Liver (tissue), 9 donors: ENCODE measurements around the gene C12orf57. TPM values are rescaled to one million over a fixed set of nuclear protein-coding genes. Genes with fewer than 3 reads are reported as not detected.

Experiments used
- DNase-seq: peaks from one replicate; pipeline ENCODE4 v3.0.0-alpha.2; 2017; ENCODE audit warnings: low spot score
- H3K27ac ChIP-seq, 2 donors: one replicate each; pipeline ENCODE4 v1.7.0; 2013; ENCODE audit warnings: inconsistent platforms in 2 of 2, low read length in 2 of 2, control low read depth in 1 of 2, low read depth in 1 of 2, mild to moderate bottlenecking in 1 of 2
- H3K27me3 ChIP-seq, 4 donors: one replicate each; pipeline versions ENCODE4 v1.6.1 to v1.7.0; 2013; ENCODE audit warnings: low read length in 3 of 4, inconsistent platforms in 1 of 4, mild to moderate bottlenecking in 1 of 4, moderate library complexity in 1 of 4; ENCODE audit not compliant: control insufficient read depth in 4 of 4, insufficient read depth in 4 of 4
- H3K36me3 ChIP-seq, 4 donors: one replicate each; pipeline versions ENCODE4 v1.6.1 to v1.7.0; 2013; ENCODE audit warnings: low read length in 3 of 4, mild to moderate bottlenecking in 3 of 4, low read depth in 1 of 4, moderate library complexity in 1 of 4; ENCODE audit not compliant: control insufficient read depth in 4 of 4, insufficient read depth in 3 of 4
- H3K4me1 ChIP-seq, 4 donors: one replicate each; pipeline versions ENCODE4 v1.6.1 to v1.7.0; 2013; ENCODE audit warnings: low read length in 3 of 4, mild to moderate bottlenecking in 3 of 4, moderate library complexity in 1 of 4; ENCODE audit not compliant: control insufficient read depth in 4 of 4, insufficient read depth in 4 of 4
- H3K4me3 ChIP-seq, 3 donors: one replicate each; pipeline versions ENCODE4 v1.6.1 to v1.7.0; 2013; ENCODE audit warnings: low read length in 3 of 3, control low read depth in 1 of 3, low read depth in 1 of 3, mild to moderate bottlenecking in 1 of 3
- H3K9ac ChIP-seq, 2 donors: one replicate each; pipeline ENCODE4 v1.7.0; 2013; ENCODE audit warnings: low read length in 2 of 2, mild to moderate bottlenecking in 2 of 2, moderate library complexity in 2 of 2, control low read depth in 1 of 2, low read depth in 1 of 2
- H3K9me3 ChIP-seq, 4 donors: one replicate each; pipeline versions ENCODE4 v1.6.1 to v1.7.0; 2013; ENCODE audit warnings: low read length in 3 of 4; ENCODE audit not compliant: control insufficient read depth in 4 of 4
- EGR1 ChIP-seq, 2 donors: IDR thresholded peaks; 2 replicates each; pipeline ENCODE4 v1.6.1; 2016 to 2018; ENCODE audit warnings: antibody characterized with exemption in 2 of 2, low read depth in 2 of 2
- FOXA1 ChIP-seq: IDR thresholded peaks from 2 replicates; pipeline ENCODE4 v1.6.1; 2016; ENCODE audit warnings: antibody characterized with exemption
- FOXA2 ChIP-seq: IDR thresholded peaks from 2 replicates; pipeline ENCODE4 v1.6.1; 2016; ENCODE audit warnings: antibody characterized with exemption
- GABPA ChIP-seq, 2 donors: IDR thresholded peaks in 1 of 2; conservative IDR thresholded peaks in 1 of 2; 2 replicates each; pipeline ENCODE4 v1.6.1; 2016; ENCODE audit warnings: antibody characterized with exemption in 2 of 2, mild to moderate bottlenecking in 1 of 2, moderate library complexity in 1 of 2
- HNF4A ChIP-seq, 2 donors: conservative IDR thresholded peaks; 2 replicates each; pipeline ENCODE4 v1.6.1; 2016; ENCODE audit warnings: antibody characterized with exemption in 2 of 2, mild to moderate bottlenecking in 2 of 2
- RAD21 ChIP-seq, 2 donors: IDR thresholded peaks; 2 replicates each; pipeline ENCODE4 v1.6.1; 2016; ENCODE audit warnings: antibody characterized with exemption in 2 of 2, mild to moderate bottlenecking in 2 of 2
- RXRA ChIP-seq, 2 donors: IDR thresholded peaks; 2 replicates each; pipeline ENCODE4 v1.6.1; 2017 to 2018; ENCODE audit warnings: antibody characterized with exemption in 2 of 2, mild to moderate bottlenecking in 1 of 2
- SP1 ChIP-seq: IDR thresholded peaks from 2 replicates; pipeline ENCODE4 v1.6.1; 2018; ENCODE audit warnings: antibody characterized with exemption, mild to moderate bottlenecking
- TAF1 ChIP-seq: conservative IDR thresholded peaks from 2 replicates; pipeline ENCODE4 v1.6.1; 2016; ENCODE audit warnings: antibody characterized with exemption, mild to moderate bottlenecking
- YY1 ChIP-seq: IDR thresholded peaks from 2 replicates; pipeline ENCODE4 v1.6.1; 2016; ENCODE audit warnings: antibody characterized with exemption, mild to moderate bottlenecking
- WGBS: extraction: QIAGEN DNeasy Blood & Tissue Kit; methylation state at CpG from one replicate; pipeline ENCODE4 v1.1.7; 2013; 5-methylcytosine and 5-hydroxymethylcytosine counted together
- polyA plus RNA-seq, 2 donors: library from polyadenylated mRNA; stranded (reverse) in 1 of 2; unstranded in 1 of 2; fragments of 200-250 nt in 1 of 2; fragments of >200 nt in 1 of 2; fragmentation: Nextera tagmentation in 1 of 2; extraction: Ambion mirVana in 1 of 2; gene quantifications; one replicate each; pipeline versions ENCODE4 v1.2.1 to v1.2.3, GENCODE V29; 2013 to 2015
- total RNA-seq, 2 donors: library from RNA; depleted of rRNA; stranded (reverse); fragments of >200 nt; gene quantifications; one replicate each; pipeline ENCODE4 v1.2.3, GENCODE V29; 2014
- TF ChIP-seq, protein P1 (sequence below): IDR thresholded peaks from 2 replicates; pipeline ENCODE4 v1.6.1; 2016; ENCODE audit warnings: antibody characterized with exemption, mild to moderate bottlenecking
- TF ChIP-seq, protein P2 (sequence below): IDR thresholded peaks from 2 replicates; pipeline ENCODE4 v1.6.1; 2016; ENCODE audit warnings: antibody characterized with exemption
- TF ChIP-seq, protein P3 (sequence below): IDR thresholded peaks from 2 replicates; pipeline ENCODE4 v1.6.1; 2016; ENCODE audit warnings: antibody characterized with exemption
- TF ChIP-seq, protein P4 (sequence below): IDR thresholded peaks from 2 replicates; pipeline ENCODE4 v1.6.1; 2016; ENCODE audit warnings: antibody characterized with exemption
- donor health status: healthy.
- donor health status: healthy.
- donor health status: healthy.
- donor health status: healthy.
- donor health status: healthy.

Gene C12orf57
- total and polyA plus RNA-seq, 4 donors: 49.2 to 193 (median 65.7) TPM

DNA sequence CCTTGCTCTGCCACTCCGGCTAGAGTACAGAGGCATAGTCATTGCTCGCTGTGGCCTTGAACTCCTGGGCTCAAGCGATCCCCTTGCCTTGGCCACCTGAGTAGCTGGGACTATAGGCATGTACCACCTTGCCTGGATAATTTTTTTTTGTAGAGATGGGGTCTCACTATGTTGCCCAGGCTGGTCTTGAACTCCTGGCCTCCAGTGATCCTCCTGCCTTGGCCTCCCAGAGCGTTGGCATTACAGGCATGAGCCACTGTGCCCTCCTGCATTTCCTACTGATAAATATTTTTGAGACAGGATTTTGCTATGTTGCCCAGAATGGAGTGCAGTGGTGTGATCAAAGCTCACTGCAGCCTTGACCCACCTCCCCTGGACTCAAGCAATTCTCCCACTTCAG, 36.3 kb downstream of the C12orf57 start:
- TF ChIP-seq EGR1 (IDR thresholded peaks at IDR 0.05; ENCODE audit: low read depth in 2 of 2): no peak
- no peak overlapping the region for H3K4me3 ChIP-seq
- no peaks in the 10 kb centered on the region for H3K9me3 ChIP-seq
- H3K27me3 ChIP-seq: no peaks in the 10 kb centered on the region
- H3K27ac ChIP-seq: no peak overlapping the region
- 98% methylated on average over 4 of the region's 4 CpGs for WGBS
- peaks cover 4 to 28% (median 25%) of the 10 kb centered on the region in 4 donors for H3K4me1 ChIP-seq
- no peak for DNase-seq
- H3K9ac ChIP-seq: no peak overlapping the region
- H3K36me3 ChIP-seq: peaks cover 2 to 71% (median 58%) of the 10 kb centered on the region in 4 donors

DNA sequence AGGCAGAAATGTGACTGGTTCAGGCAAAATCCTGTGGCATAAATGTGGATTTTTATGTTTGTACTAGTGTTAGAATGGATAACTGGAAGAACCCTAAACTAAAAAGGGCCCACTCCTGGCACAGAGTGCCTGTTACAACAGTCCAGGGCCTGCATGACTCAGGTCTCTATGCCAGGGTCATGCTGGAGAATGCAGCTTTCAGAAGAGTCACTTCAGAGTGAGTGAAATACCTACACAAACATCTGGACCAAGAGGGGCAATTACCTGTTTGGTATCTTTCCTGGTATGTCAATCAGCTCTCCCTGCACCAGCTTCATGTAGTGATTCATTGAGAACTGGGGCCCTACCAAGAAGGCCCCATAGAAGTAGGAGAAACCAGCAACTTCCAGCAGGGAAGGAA, 36.9 kb downstream of the C12orf57 start:
- Histone ChIP-seq H3K27me3 (no peaks in the 10 kb centered on the region), H3K9me3 (no peaks in the 10 kb centered on the region), H3K4me3 (no peak overlapping the region), H3K4me1 (peaks cover 4 to 28% (median 25%) of the 10 kb centered on the region in 4 donors), H3K36me3 (peaks cover 2 to 65% (median 51%) of the 10 kb centered on the region in 4 donors), H3K9ac (peak overlapping the region in 1 of 2 donors; percentile 12), H3K27ac (peak overlapping the region; percentile 74 to 78)
- no peak for DNase-seq
- TF ChIP-seq, protein P1, sequence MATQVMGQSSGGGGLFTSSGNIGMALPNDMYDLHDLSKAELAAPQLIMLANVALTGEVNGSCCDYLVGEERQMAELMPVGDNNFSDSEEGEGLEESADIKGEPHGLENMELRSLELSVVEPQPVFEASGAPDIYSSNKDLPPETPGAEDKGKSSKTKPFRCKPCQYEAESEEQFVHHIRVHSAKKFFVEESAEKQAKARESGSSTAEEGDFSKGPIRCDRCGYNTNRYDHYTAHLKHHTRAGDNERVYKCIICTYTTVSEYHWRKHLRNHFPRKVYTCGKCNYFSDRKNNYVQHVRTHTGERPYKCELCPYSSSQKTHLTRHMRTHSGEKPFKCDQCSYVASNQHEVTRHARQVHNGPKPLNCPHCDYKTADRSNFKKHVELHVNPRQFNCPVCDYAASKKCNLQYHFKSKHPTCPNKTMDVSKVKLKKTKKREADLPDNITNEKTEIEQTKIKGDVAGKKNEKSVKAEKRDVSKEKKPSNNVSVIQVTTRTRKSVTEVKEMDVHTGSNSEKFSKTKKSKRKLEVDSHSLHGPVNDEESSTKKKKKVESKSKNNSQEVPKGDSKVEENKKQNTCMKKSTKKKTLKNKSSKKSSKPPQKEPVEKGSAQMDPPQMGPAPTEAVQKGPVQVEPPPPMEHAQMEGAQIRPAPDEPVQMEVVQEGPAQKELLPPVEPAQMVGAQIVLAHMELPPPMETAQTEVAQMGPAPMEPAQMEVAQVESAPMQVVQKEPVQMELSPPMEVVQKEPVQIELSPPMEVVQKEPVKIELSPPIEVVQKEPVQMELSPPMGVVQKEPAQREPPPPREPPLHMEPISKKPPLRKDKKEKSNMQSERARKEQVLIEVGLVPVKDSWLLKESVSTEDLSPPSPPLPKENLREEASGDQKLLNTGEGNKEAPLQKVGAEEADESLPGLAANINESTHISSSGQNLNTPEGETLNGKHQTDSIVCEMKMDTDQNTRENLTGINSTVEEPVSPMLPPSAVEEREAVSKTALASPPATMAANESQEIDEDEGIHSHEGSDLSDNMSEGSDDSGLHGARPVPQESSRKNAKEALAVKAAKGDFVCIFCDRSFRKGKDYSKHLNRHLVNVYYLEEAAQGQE: no peak
- TF ChIP-seq FOXA2 (no peak), SP1 (no peak), TAF1 (no peak), RXRA (IDR thresholded peaks at IDR 0.05) (no peak), YY1 (no peak), RAD21 (IDR thresholded peaks at IDR 0.05) (no peak)
- TF ChIP-seq, protein P2, sequence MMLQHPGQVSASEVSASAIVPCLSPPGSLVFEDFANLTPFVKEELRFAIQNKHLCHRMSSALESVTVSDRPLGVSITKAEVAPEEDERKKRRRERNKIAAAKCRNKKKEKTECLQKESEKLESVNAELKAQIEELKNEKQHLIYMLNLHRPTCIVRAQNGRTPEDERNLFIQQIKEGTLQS: no peak

DNA sequence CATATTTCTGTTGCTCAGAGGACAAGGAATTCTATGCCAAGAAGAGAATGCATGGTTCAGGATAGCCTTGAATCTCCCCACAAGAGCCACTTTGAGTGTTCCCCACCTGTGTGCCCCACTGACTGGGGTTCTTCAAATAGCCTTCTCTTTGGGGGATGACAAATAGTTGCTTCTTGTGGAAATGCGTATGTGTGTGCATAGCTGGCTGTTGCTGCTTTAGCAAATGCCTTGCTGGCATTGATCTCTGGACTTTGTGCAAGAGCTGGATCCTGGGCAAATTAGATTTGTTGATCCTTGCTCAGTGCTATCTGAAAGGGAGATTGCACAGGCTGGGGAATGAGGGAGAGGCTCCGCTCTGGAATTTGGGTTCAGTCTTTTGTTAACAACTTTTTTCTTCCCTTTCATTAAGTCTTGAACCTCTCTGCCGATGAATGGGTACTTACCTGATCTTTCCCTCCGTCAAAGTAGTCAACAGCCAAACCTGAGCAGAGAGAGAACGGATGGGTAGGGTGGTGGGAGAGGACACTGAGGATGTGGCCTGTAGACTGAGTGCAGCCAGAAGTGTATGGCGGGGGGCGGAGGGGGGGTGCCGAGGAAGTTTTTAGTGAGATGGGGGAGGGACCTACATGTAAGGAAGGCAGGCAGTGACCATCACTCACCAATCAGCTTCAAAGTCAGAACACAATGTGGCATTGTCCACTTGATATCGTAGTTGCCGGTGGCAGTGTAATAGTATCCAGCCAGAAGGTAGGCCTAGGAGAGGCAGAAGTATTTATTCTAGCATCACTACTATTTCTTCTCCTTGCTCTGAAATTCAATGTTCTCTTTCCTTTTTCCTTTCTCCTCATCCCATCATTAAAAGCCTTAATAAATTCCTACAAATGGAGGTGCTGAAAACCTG, 37.6 kb downstream of the C12orf57 start:
- Histone ChIP-seq H3K4me3 (no peak overlapping the region), H3K4me1 (peaks cover 4 to 28% (median 25%) of the 10 kb centered on the region in 4 donors), H3K9ac (peak overlapping the region in 1 of 2 donors; percentile 12), H3K27ac (peak overlapping the region; percentile 74 to 78), H3K9me3 (no peaks in the 10 kb centered on the region), H3K27me3 (no peaks in the 10 kb centered on the region), H3K36me3 (peaks cover 2 to 59% (median 47%) of the 10 kb centered on the region in 4 donors)
- DNase-seq: no peak
- 62% methylated on average over 10 of the region's 10 CpGs for WGBS
- peak; percentile 73 to 79 for TF ChIP-seq RXRA (IDR thresholded peaks at IDR 0.05)
- TF ChIP-seq TAF1: peak; percentile 21
- TF ChIP-seq, protein P1: peak; percentile 77
- TF ChIP-seq, protein P2: no peak
- TF ChIP-seq FOXA1: peak; percentile 33
- TF ChIP-seq, protein P3, sequence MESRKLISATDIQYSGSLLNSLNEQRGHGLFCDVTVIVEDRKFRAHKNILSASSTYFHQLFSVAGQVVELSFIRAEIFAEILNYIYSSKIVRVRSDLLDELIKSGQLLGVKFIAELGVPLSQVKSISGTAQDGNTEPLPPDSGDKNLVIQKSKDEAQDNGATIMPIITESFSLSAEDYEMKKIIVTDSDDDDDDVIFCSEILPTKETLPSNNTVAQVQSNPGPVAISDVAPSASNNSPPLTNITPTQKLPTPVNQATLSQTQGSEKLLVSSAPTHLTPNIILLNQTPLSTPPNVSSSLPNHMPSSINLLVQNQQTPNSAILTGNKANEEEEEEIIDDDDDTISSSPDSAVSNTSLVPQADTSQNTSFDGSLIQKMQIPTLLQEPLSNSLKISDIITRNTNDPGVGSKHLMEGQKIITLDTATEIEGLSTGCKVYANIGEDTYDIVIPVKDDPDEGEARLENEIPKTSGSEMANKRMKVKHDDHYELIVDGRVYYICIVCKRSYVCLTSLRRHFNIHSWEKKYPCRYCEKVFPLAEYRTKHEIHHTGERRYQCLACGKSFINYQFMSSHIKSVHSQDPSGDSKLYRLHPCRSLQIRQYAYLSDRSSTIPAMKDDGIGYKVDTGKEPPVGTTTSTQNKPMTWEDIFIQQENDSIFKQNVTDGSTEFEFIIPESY: peak; percentile 65
- TF ChIP-seq GABPA (IDR thresholded peaks at IDR 0.05 in 1 of 2, conservative IDR thresholded peaks at IDR 0.05 in 1 of 2): peak in 1 of 2 donors; percentile 74
- TF ChIP-seq, protein P4, sequence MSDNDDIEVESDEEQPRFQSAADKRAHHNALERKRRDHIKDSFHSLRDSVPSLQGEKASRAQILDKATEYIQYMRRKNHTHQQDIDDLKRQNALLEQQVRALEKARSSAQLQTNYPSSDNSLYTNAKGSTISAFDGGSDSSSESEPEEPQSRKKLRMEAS: peak; percentile 66
- TF ChIP-seq RAD21 (IDR thresholded peaks at IDR 0.05): peak; percentile 46 to 66
- no peak for TF ChIP-seq EGR1 (IDR thresholded peaks at IDR 0.05; ENCODE audit: low read depth in 2 of 2)
- peak; percentile 60 for TF ChIP-seq YY1
- TF ChIP-seq HNF4A (conservative IDR thresholded peaks at IDR 0.05): peak; percentile 97 to 99
- peak; percentile 74 for TF ChIP-seq FOXA2
